MM.1S (cell line): ENCODE results near the gene TYW1.
"Not testable (repeated sequence)": the region's sequence is repeated elsewhere in the genome, so short reads cannot be mapped to it uniquely, and the experiment has no call there.

ENCODE experiments used
- EZH2 ChIP-seq: fragments of 300-600 bp; sonication (generic); optimal IDR thresholded peaks from 2 replicates; pipeline ENCODE3; 2017; ENCODE audit warnings: low read depth, mild to moderate bottlenecking, antibody characterized with exemption, low read length, mixed read lengths
- TF ChIP-seq, protein P1 (sequence below): fragments of 300-600 bp; sonication (generic); IDR thresholded peaks from 2 replicates; pipeline ENCODE4 v1.5.1; 2016; ENCODE audit warnings: antibody characterized with exemption, low read length, mixed read lengths

DNA sequence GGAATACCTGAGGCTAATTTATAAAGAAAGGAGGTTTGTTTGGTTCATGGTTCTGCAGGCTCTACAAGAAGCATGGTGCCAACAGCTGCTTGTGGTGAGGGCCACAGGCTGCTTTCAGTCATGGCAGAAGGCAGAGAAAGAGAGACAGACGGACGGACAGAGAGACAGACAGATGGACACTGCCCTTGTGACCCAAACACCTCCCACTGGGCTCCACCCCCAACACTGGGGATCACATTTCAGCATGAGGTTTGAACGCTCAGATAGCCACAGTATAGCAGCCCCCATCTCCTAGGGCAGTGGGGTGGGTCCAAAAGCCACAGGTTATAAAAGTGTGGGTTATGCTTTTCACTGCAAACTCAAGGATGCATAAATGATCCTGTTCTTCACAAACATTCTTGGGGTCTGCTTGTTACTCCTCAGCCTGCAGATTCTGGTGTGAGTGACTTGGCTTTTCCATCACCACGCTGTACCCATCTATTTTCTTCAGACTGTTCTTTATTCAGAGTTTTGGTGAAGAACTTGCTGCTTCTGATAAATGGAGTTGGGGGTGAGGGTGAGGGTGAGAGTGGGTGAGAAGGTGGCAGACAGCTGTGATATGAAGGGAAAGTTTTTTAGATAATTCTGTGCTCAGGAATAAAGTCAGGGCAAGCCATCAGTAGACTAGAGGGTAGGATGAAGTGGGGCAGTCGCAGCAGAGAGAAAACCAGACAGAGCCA is 194.5 kb downstream of the TYW1 start:
- TF ChIP-seq, protein P1, sequence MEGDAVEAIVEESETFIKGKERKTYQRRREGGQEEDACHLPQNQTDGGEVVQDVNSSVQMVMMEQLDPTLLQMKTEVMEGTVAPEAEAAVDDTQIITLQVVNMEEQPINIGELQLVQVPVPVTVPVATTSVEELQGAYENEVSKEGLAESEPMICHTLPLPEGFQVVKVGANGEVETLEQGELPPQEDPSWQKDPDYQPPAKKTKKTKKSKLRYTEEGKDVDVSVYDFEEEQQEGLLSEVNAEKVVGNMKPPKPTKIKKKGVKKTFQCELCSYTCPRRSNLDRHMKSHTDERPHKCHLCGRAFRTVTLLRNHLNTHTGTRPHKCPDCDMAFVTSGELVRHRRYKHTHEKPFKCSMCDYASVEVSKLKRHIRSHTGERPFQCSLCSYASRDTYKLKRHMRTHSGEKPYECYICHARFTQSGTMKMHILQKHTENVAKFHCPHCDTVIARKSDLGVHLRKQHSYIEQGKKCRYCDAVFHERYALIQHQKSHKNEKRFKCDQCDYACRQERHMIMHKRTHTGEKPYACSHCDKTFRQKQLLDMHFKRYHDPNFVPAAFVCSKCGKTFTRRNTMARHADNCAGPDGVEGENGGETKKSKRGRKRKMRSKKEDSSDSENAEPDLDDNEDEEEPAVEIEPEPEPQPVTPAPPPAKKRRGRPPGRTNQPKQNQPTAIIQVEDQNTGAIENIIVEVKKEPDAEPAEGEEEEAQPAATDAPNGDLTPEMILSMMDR = not testable (repeated sequence)
- not testable (repeated sequence) for TF ChIP-seq EZH2
